ENCODE results near the gene GNG7. TPM values are rescaled to one million over a fixed set of nuclear protein-coding genes. Genes with fewer than 3 reads are reported as not detected.

The GNG7 gene
- total and polyA plus RNA-seq, 2 donors (not counting 3 experiments of a cell fraction or from before 2014, with no cell fraction given) = 0.29 to 0.84 TPM

DNA sequence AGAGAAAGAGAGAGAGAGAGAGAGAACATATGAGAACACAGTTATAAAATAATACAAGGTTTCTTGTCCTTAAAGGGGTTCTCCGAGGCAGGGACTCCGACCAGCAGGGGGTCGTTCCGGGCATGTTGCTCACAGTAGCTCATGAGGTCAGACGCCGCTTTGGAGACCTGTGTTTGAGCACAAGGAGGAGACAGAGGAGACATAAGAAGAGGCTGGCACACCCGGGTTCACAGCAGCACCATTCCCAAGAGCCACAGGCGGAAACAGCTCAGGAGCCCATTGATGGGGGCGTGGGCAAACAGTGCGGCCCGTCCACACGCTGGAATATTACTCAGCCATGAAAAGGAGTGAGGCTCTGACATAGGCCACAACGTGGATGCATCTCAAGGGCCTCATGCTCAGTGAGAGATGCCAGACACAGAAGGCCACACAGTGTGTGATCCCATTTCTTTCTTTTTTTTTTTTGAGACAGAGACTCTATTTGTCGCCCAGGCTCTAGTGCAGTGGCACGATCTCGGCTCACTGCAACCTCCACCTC is 187.4 kb downstream of the GNG7 start:
- Histone ChIP-seq H3K9me3 (replicated peaks; ENCODE audit: control insufficient read depth, insufficient read depth, low read length) (no peaks in the 10 kb centered on the region), H3K79me2 (ENCODE audit: control insufficient read depth, insufficient read depth, low read length) (no peaks in the 10 kb centered on the region), H3K9me1 (replicated peaks; ENCODE audit: control insufficient read depth, extremely low read depth, insufficient read depth, low read length) (no peaks in the 10 kb centered on the region), H3K36me3 (ENCODE audit: control insufficient read depth in 2 of 2, extremely low read depth in 1 of 2, insufficient read depth in 2 of 2, low read length in 2 of 2) (no peaks in the 10 kb centered on the region), H3K9ac (replicated peaks; ENCODE audit: extremely low read depth, insufficient read depth, low read length) (no peak overlapping the region), H3K4me1 (ENCODE audit: control insufficient read depth, extremely low read depth, insufficient read depth, low read length) (no peaks in the 10 kb centered on the region), H3K27ac (ENCODE audit: insufficient read depth, low read depth, low read length) (no peak overlapping the region), H3K27me3 (ENCODE audit: control insufficient read depth in 2 of 2, insufficient read depth in 2 of 2, low read length in 2 of 2) (no peaks in the 10 kb centered on the region), H3K4me2 (ENCODE audit: insufficient read depth, low read length) (no peak overlapping the region), H4K20me1 (replicated peaks; ENCODE audit: control insufficient read depth, extremely low read depth, insufficient read depth, low read length) (no peaks in the 10 kb centered on the region), H3K4me3 (replicated peaks in 1 of 3; ENCODE audit: insufficient read depth in 1 of 3, low read depth in 1 of 3, low read length in 3 of 3) (no peak overlapping the region), H2AFZ (ENCODE audit: low read depth, low read length) (no peak overlapping the region)
- CTCF ChIA-PET = interaction anchor here (1.0 kb wide), 1 partner anchor 122 kb away, joined by 3 read pairs; no protein-coding TSS in a partner anchor
- BruUV-seq (replicated peaks) = no TSS peak
- dilution Hi-C loops (cut with MboI; ENCODE audit: extremely low pct_ligation_motif_present, low sequenced_read_pairs) = no loop called here
- DNase-seq (ENCODE audit: low read depth, low spot score) = no peak
- no peak for TF ChIP-seq POLR2A (IDR thresholded peaks at IDR 0.05; ENCODE audit: low read depth, low read length)
- no peak for TF ChIP-seq JUN (IDR thresholded peaks at IDR 0.05; ENCODE audit: borderline replicate concordance, insufficient read depth, insufficient read length, low read depth)
- TF ChIP-seq FOS (IDR thresholded peaks at IDR 0.05; ENCODE audit: borderline replicate concordance, insufficient read depth, low read length) = no peak
- no peak for TF ChIP-seq MAX (IDR thresholded peaks at IDR 0.05; ENCODE audit: insufficient read depth, insufficient read length)
- TF ChIP-seq EZH2 (IDR thresholded peaks at IDR 0.05; ENCODE audit: borderline replicate concordance, low read depth, low read length, severe bottlenecking) = no peak
- TF ChIP-seq CTCF (IDR thresholded peaks at IDR 0.05; ENCODE audit: extremely low read depth in 1 of 2, insufficient read depth in 1 of 2, low read depth in 1 of 2, low read length in 2 of 2) = no peak
- no peak for TF ChIP-seq MYC (IDR thresholded peaks at IDR 0.05; ENCODE audit: low read depth, low read length)
- no peak for TF ChIP-seq POLR2AphosphoS5 (IDR thresholded peaks at IDR 0.05; ENCODE audit: insufficient read depth, low read depth, low read length)
- no peak for TF ChIP-seq GATA2 (IDR thresholded peaks at IDR 0.05; ENCODE audit: insufficient read depth, insufficient read length, low read depth, low read length)
- POLR2A ChIA-PET = no interaction called here
- no peak for FAIRE-seq
- intact Hi-C loops (cut with micrococcal nuclease) = no loop called here

Measured in endothelial cell of umbilical vein (primary cell).